Choroid plexus epithelial cell (primary cell): ENCODE measurements around the gene B3GAT1.
"Not testable (repeated sequence)": the region's sequence is repeated elsewhere in the genome, so short reads cannot be mapped to it uniquely, and the experiment has no call there.

ENCODE experiments used
- DNase-seq: peaks from one replicate; pipeline ENCODE4 v3.0.0-alpha.2; 2010; ENCODE audit warnings: low read depth
- H3K4me3 ChIP-seq: 2 replicates; pipeline ENCODE4 v1.5.1; 2011; ENCODE audit warnings: low read depth, mild to moderate bottlenecking, control low read depth, low read length, moderate library complexity
- TF ChIP-seq, protein P1 (sequence below): conservative IDR thresholded peaks from 2 replicates; pipeline ENCODE4 v1.5.1; 2011; ENCODE audit warnings: low read depth, mild to moderate bottlenecking, control low read depth, inconsistent platforms, low read length, moderate library complexity

B3GAT1 gene, protein sequence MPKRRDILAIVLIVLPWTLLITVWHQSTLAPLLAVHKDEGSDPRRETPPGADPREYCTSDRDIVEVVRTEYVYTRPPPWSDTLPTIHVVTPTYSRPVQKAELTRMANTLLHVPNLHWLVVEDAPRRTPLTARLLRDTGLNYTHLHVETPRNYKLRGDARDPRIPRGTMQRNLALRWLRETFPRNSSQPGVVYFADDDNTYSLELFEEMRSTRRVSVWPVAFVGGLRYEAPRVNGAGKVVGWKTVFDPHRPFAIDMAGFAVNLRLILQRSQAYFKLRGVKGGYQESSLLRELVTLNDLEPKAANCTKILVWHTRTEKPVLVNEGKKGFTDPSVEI

DNA sequence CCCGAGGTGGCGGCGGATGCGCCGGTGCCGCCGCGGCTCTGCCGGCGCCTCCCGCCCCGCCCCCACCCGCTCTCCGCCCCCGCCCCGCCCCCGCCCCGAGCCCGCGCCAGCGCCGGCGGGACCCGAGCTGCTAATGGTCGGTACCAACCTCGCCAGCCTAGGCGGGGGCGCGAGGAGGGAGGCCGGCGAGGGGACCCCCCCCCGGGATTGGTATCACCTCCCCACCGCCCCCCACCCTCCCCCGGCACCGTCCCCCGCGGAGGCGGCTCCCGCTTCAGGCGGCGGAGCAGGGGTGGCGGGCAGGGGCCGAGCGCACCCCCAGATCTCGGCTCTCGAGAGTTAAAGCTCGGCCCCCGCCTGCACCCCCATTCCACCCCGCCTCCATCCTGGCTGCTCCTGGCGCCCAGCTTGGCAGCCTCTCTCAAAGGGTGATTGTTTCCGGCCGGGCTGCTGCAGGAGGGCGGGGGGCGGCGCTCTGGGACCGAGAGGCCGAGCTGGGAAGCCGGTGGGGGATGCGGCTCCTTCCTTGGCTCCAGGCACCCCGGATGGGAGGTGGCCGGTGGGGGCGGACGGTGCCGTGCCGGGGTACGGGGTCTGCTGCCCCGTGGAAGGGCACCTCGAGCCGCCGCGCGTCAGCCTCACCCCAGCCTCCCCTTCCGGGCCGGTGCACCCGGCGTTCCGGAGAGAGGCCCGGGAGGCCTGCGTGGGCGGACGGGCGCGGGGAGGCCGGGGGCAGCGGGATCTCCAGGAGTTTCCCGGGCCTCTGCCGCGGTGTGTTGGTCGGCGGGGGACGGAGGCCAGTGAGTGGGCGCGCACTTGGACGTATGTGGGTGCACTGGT, at the start of gene B3GAT1:
TSS of gene B3GAT1 (minus strand) at position 40 of the 840 bp plus-strand sequence. CDS start 24,583 bp downstream, outside the sequence.
- peak within 1 kb of the TSS; percentile 20 for H3K4me3 ChIP-seq
- DNase-seq: no peak

GRCh38 chr11:134461621-134462020, 49.6 kb upstream of the B3GAT1 start:
- no peak for DNase-seq
- no peak overlapping the region for H3K4me3 ChIP-seq
- TF ChIP-seq, protein P1, sequence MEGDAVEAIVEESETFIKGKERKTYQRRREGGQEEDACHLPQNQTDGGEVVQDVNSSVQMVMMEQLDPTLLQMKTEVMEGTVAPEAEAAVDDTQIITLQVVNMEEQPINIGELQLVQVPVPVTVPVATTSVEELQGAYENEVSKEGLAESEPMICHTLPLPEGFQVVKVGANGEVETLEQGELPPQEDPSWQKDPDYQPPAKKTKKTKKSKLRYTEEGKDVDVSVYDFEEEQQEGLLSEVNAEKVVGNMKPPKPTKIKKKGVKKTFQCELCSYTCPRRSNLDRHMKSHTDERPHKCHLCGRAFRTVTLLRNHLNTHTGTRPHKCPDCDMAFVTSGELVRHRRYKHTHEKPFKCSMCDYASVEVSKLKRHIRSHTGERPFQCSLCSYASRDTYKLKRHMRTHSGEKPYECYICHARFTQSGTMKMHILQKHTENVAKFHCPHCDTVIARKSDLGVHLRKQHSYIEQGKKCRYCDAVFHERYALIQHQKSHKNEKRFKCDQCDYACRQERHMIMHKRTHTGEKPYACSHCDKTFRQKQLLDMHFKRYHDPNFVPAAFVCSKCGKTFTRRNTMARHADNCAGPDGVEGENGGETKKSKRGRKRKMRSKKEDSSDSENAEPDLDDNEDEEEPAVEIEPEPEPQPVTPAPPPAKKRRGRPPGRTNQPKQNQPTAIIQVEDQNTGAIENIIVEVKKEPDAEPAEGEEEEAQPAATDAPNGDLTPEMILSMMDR: no peak

More for the DNA sequence above, at the start of gene B3GAT1:
- TF ChIP-seq, protein P1: no peak

- no peak for DNase-seq
- H3K4me3 ChIP-seq: no peak overlapping the region
- TF ChIP-seq, protein P1: no peak
Observed at GRCh38 chr11:134460881-134461280, 48.8 kb upstream of the B3GAT1 start.

- H3K4me3 ChIP-seq: no peak overlapping the region
- TF ChIP-seq, protein P1: no peak
Observed at GRCh38 chr11:134460062-134460561, 48.1 kb upstream of the B3GAT1 start.

GRCh38 chr11:134459246-134460061, 47.4 kb upstream of the B3GAT1 start:
- no peak overlapping the region for H3K4me3 ChIP-seq
- no peak for DNase-seq
- TF ChIP-seq, protein P1: no peak

More at GRCh38 chr11:134460062-134460561, 48.1 kb upstream of the B3GAT1 start:
- no peak for DNase-seq

DNA sequence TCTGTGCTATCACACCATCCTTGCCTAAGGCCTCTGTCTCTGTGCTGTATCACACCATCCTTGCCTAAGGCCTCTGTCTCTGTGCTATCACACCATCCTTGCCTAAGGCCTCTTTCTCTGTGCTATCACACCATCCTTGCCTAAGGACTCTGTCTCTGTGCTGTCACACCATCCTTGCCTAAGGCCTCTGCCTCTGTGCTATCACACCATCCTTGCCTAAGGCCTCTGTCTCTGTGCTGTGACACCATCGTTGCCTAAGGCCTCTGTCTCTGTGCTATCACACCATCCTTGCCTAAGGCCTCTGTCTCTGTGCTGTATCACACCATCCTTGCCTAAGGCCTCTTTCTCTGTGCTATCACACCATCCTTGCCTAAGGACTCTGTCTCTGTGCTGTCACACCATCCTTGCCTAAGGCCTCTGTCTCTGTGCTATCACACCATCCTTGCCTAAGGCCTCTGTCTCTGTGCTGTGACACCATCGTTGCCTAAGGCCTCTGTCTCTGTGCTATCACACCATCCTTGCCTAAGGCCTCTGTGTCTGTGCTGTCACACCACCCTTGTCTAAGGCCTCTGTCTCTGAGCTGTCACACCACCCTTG, 45.5 kb upstream of the B3GAT1 start:
- not testable (repeated sequence) for DNase-seq, H3K4me3 ChIP-seq
